GM21825 (cell line): ENCODE measurements around the gene CAGE1.
"Not testable (repeated sequence)": the region's sequence is repeated elsewhere in the genome, so short reads cannot be mapped to it uniquely, and the experiment has no call there.

ENCODE experiments used
- ATAC-seq: cut with Tn5 transposase; IDR thresholded peaks from one replicate; pipeline ENCODE4 v1.9.1; 2021; ENCODE audit warnings: mild to moderate bottlenecking, moderate library complexity; ENCODE audit not compliant: unreplicated experiment

CAGE1 gene

GRCh38 chr6:7341271-7341670 lies 48.3 kb downstream of the CAGE1 start:
- ATAC-seq, result no peak

GRCh38 chr6:7339007-7339732 lies 50.4 kb downstream of the CAGE1 start:
- not testable (repeated sequence) for ATAC-seq

- no peak for ATAC-seq
These were observed 51.5 kb downstream of the CAGE1 start for GRCh38 chr6:7338031-7338430.

- no peak for ATAC-seq
These were observed 54.0 kb downstream of the CAGE1 start for GRCh38 chr6:7335519-7335918.

GRCh38 chr6:7334685-7335084 lies 54.9 kb downstream of the CAGE1 start:
- no peak for ATAC-seq

GRCh38 chr6:7332090-7332745 lies 57.3 kb downstream of the CAGE1 start:
- ATAC-seq, result no peak

GRCh38 chr6:7331452-7331851 lies 58.1 kb downstream of the CAGE1 start:
- ATAC-seq, result no peak

GRCh38 chr6:7328243-7328642 lies 61.3 kb downstream of the CAGE1 start:
- ATAC-seq, result no peak

- ATAC-seq, result no peak
These were observed 63.8 kb downstream of the CAGE1 start for GRCh38 chr6:7325750-7326149.

- no peak for ATAC-seq
These were observed 65.0 kb downstream of the CAGE1 start for GRCh38 chr6:7324520-7324919.

- ATAC-seq, result no peak
These were observed 66.5 kb downstream of the CAGE1 start for GRCh38 chr6:7323074-7323473.

GRCh38 chr6:7321866-7322265 lies 67.7 kb downstream of the CAGE1 start:
- not testable (repeated sequence) for ATAC-seq

GRCh38 chr6:7319406-7319805 lies 70.1 kb downstream of the CAGE1 start:
- not testable (repeated sequence) for ATAC-seq

- no peak for ATAC-seq
These were observed 72.0 kb downstream of the CAGE1 start for GRCh38 chr6:7317538-7317937.

GRCh38 chr6:7316658-7317533 lies 72.6 kb downstream of the CAGE1 start:
- no peak for ATAC-seq

GRCh38 chr6:7315948-7316365 lies 73.6 kb downstream of the CAGE1 start:
- no peak for ATAC-seq

- not testable (repeated sequence) for ATAC-seq
These were observed 74.2 kb downstream of the CAGE1 start for GRCh38 chr6:7315087-7315947.

GRCh38 chr6:7314414-7314813 lies 75.1 kb downstream of the CAGE1 start:
- ATAC-seq, result no peak

GRCh38 chr6:7313505-7314165 lies 75.9 kb downstream of the CAGE1 start:
- ATAC-seq, result no peak
